ENCODE measurements around the gene SLC25A46.

SLC25A46 gene

DNA sequence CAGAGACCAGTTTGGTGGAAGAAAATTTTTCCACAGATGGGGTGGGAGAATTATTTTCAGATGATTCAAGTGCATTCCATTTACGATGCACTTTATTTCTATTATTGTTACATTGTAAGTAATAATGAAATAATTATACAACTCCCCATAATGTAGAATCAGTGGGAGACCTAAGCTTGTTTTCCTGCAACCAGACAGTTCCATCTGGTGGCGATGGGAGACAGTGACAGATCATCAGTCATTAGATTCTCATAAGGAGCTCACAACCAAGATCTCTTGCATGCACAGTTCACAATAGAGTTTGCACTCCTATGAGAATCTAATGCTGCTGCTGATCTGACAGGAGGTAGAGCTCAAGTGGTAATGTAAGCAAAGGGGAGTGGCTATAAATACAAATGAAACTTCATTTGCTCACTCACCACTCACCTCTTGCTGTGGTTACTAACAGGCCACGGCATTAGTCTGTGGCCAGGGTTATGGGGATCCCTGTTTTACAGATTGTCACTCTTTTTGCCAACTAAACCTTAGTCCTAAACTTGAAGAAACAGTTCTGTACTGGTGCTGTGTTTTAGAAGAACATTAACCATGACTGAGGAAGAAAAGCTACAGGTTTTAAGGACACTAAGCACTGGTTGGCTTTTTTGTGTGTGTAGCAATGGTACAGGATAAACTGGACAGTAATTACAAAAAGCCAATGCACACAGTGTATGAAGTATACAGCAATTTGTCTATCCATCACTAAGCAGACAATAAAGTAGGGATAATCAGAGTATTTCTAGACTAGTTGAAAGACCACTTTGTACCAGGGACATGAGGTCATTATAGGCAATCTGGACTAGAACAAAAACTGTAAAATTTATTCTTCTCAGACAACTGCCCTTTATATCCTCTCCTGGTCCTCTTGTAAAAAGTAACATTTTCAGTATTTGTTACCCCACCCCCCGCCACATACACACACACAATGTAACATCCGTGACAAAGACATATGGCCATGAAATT lies 22.3 kb upstream of the SLC25A46 start (continued):
- TF ChIP-seq BCL11A (tag by site-specific recombination; IDR thresholded peaks at IDR 0.05; ENCODE audit: low read depth) (no peak), ZNF175 (tag by site-specific recombination; IDR thresholded peaks at IDR 0.05) (no peak), KLF8 (tag by site-specific recombination; IDR thresholded peaks at IDR 0.05) (no peak)

DNA sequence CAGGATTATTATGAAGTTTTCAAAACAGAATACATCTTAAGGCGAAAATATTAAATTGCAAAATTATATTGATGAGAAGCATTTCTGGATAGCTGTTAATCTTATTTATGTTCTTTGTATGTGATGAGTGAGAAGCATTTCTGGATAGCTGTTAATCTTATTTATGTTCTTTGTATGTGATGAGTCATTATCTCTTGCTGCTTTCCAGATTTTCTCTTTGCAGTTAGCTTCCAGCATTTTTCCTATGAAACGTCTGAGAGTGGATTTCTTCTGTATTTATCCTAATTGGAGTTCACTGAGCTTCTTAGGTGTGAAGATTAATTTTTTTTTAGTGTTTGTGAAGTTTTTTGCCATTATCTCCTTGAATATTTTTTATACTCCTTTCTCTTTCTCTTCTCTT lies 20.5 kb upstream of the SLC25A46 start:
- Histone ChIP-seq H3K27ac (ENCODE audit: extremely low read depth, low read depth, low read length) (no peak overlapping the region), H3K4me3 (ENCODE audit: low read depth, low read length) (no peak overlapping the region), H3K4me1 (ENCODE audit: control insufficient read depth, insufficient read depth, low read length) (no peaks in the 10 kb centered on the region), H3K36me3 (ENCODE audit: control insufficient read depth in 2 of 2, insufficient read depth in 1 of 2, low read length in 2 of 2) (no peaks in the 10 kb centered on the region), H3K9me3 (ENCODE audit: control insufficient read depth, insufficient read depth, low read depth, low read length) (no peaks in the 10 kb centered on the region)
- CTCF ChIA-PET: interaction anchor here (0.6 kb wide), 1 partner anchor 222 kb away, joined by 5 read pairs; no protein-coding TSS in a partner anchor
- TF ChIP-seq BCL11A (tag by site-specific recombination; IDR thresholded peaks at IDR 0.05; ENCODE audit: low read depth) (no peak), ZNF138 (tag by site-specific recombination; IDR thresholded peaks at IDR 0.05; ENCODE audit: borderline replicate concordance) (no peak), ZNF16 (tag by site-specific recombination; IDR thresholded peaks at IDR 0.05; ENCODE audit: low read depth) (no peak), ZNF423 (tag by site-specific recombination; IDR thresholded peaks at IDR 0.05) (no peak), KLF9 (tag by site-specific recombination; IDR thresholded peaks at IDR 0.05; ENCODE audit: low read depth) (no peak), ZNF24 (tag by site-specific recombination; IDR thresholded peaks at IDR 0.05) (no peak), ZNF37A (tag by site-specific recombination; IDR thresholded peaks at IDR 0.05) (no peak), ZNF202 (tag by site-specific recombination; IDR thresholded peaks at IDR 0.05; ENCODE audit: borderline replicate concordance) (no peak), ZNF623 (tag by site-specific recombination; IDR thresholded peaks at IDR 0.05) (no peak), ZNF19 (tag by site-specific recombination; IDR thresholded peaks at IDR 0.05; ENCODE audit: low read depth) (no peak), ZNF140 (tag by site-specific recombination; IDR thresholded peaks at IDR 0.05) (no peak), ZNF324 (tag by site-specific recombination; IDR thresholded peaks at IDR 0.05) (no peak), ZNF585B (tag by site-specific recombination; IDR thresholded peaks at IDR 0.05) (no peak)
- TF ChIP-seq, protein P1, sequence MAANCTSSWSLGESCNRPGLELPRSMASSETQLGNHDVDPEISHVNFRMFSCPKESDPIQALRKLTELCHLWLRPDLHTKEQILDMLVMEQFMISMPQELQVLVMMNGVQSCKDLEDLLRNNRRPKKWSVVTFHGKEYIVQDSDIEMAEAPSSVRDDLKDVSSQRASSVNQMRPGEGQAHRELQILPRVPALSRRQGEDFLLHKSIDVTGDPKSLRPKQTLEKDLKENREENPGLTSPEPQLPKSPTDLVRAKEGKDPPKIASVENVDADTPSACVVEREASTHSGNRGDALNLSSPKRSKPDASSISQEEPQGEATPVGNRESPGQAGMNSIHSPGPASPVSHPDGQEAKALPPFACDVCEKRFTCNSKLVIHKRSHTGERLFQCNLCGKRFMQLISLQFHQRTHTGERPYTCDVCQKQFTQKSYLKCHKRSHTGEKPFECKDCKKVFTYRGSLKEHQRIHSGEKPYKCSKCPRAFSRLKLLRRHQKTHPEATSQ (tag by site-specific recombination; IDR thresholded peaks at IDR 0.05): no peak
- TF ChIP-seq, protein P2, sequence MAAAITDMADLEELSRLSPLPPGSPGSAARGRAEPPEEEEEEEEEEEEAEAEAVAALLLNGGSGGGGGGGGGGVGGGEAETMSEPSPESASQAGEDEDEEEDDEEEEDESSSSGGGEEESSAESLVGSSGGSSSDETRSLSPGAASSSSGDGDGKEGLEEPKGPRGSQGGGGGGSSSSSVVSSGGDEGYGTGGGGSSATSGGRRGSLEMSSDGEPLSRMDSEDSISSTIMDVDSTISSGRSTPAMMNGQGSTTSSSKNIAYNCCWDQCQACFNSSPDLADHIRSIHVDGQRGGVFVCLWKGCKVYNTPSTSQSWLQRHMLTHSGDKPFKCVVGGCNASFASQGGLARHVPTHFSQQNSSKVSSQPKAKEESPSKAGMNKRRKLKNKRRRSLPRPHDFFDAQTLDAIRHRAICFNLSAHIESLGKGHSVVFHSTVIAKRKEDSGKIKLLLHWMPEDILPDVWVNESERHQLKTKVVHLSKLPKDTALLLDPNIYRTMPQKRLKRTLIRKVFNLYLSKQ (tag by site-specific recombination; IDR thresholded peaks at IDR 0.05; ENCODE audit: borderline replicate concordance): no peak
- TF ChIP-seq, protein P3, sequence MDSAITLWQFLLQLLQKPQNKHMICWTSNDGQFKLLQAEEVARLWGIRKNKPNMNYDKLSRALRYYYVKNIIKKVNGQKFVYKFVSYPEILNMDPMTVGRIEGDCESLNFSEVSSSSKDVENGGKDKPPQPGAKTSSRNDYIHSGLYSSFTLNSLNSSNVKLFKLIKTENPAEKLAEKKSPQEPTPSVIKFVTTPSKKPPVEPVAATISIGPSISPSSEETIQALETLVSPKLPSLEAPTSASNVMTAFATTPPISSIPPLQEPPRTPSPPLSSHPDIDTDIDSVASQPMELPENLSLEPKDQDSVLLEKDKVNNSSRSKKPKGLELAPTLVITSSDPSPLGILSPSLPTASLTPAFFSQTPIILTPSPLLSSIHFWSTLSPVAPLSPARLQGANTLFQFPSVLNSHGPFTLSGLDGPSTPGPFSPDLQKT (IDR thresholded peaks at IDR 0.05; ENCODE audit: borderline replicate concordance, low read depth, low read length): no peak
- TF ChIP-seq, protein P4, sequence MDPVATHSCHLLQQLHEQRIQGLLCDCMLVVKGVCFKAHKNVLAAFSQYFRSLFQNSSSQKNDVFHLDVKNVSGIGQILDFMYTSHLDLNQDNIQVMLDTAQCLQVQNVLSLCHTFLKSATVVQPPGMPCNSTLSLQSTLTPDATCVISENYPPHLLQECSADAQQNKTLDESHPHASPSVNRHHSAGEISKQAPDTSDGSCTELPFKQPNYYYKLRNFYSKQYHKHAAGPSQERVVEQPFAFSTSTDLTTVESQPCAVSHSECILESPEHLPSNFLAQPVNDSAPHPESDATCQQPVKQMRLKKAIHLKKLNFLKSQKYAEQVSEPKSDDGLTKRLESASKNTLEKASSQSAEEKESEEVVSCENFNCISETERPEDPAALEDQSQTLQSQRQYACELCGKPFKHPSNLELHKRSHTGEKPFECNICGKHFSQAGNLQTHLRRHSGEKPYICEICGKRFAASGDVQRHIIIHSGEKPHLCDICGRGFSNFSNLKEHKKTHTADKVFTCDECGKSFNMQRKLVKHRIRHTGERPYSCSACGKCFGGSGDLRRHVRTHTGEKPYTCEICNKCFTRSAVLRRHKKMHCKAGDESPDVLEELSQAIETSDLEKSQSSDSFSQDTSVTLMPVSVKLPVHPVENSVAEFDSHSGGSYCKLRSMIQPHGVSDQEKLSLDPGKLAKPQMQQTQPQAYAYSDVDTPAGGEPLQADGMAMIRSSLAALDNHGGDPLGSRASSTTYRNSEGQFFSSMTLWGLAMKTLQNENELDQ (tag by site-specific recombination; IDR thresholded peaks at IDR 0.05; ENCODE audit: low read depth): no peak
- TF ChIP-seq, protein P5, sequence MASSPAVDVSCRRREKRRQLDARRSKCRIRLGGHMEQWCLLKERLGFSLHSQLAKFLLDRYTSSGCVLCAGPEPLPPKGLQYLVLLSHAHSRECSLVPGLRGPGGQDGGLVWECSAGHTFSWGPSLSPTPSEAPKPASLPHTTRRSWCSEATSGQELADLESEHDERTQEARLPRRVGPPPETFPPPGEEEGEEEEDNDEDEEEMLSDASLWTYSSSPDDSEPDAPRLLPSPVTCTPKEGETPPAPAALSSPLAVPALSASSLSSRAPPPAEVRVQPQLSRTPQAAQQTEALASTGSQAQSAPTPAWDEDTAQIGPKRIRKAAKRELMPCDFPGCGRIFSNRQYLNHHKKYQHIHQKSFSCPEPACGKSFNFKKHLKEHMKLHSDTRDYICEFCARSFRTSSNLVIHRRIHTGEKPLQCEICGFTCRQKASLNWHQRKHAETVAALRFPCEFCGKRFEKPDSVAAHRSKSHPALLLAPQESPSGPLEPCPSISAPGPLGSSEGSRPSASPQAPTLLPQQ (tag by site-specific recombination; IDR thresholded peaks at IDR 0.05): no peak
- TF ChIP-seq, protein P6, sequence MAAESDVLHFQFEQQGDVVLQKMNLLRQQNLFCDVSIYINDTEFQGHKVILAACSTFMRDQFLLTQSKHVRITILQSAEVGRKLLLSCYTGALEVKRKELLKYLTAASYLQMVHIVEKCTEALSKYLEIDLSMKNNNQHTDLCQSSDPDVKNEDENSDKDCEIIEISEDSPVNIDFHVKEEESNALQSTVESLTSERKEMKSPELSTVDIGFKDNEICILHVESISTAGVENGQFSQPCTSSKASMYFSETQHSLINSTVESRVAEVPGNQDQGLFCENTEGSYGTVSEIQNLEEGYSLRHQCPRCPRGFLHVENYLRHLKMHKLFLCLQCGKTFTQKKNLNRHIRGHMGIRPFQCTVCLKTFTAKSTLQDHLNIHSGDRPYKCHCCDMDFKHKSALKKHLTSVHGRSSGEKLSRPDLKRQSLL (tag by site-specific recombination; IDR thresholded peaks at IDR 0.05): no peak
- POLR2A ChIA-PET: no interaction called here

All from HEK293 (cell line).